Left lobe of liver (tissue), 2 donors: ENCODE measurements around the gene FRMD1. TPM values are rescaled to one million over a fixed set of nuclear protein-coding genes. Genes with fewer than 3 reads are reported as not detected.

Source experiments
- ATAC-seq: fragments of 200-7000 bp; cut with Tn5 transposase; one replicate; pipeline ENCODE4 v1.9.1; 2020; ENCODE audit warnings: mild to moderate bottlenecking, moderate library complexity
- DNase-seq: peaks from one replicate; pipeline ENCODE4 v3.0.0-alpha.2; 2020; ENCODE audit warnings: low spot score
- total RNA-seq: library from RNA; stranded (reverse); gene quantifications from one replicate; pipeline ENCODE4 v1.2.1, GENCODE V29; 2021
- donor health status: DM: no; HTN: no; CAD: no; lungs with moderate emphysema.
- donor health status: DM: no; HTN: yes; CAD: no.

FRMD1 gene
- total RNA-seq, 1 donor from 2014 or later = 0.10 TPM

DNA sequence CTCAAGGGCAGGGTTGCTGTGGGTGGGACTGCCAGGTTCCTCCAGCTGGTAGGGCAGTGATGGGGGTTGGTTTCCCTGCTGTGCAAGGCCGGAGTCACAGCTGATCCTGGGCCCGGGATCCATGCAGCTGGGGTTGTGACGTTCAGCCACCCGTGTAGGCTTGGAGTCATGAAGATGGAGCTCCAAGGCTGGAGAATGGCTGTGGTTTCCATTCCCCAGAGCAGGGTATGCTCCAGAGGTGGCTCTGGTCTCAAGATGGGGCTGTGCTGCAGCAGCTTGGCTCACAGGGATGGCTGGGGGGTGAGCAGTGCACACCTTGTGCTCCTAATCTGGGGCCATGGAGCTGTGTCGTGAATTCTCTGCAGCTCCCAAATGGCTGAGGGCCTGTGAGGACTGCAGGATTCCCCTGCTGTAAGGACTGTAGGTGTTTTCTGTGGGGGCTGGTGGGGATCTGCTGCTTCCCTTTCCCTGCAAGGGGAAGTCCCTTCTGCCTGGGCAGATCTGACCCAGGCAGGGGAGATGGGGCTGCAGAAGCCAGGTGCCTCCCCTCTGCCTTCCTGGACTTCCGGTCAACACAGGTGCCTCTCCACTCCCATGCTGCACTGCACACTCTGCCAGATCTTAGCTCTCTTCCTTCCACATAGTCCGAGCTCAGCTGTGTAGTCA, 65.6 kb downstream of the FRMD1 start:
- peak; percentile 32 for DNase-seq
- no peak for ATAC-seq

DNA sequence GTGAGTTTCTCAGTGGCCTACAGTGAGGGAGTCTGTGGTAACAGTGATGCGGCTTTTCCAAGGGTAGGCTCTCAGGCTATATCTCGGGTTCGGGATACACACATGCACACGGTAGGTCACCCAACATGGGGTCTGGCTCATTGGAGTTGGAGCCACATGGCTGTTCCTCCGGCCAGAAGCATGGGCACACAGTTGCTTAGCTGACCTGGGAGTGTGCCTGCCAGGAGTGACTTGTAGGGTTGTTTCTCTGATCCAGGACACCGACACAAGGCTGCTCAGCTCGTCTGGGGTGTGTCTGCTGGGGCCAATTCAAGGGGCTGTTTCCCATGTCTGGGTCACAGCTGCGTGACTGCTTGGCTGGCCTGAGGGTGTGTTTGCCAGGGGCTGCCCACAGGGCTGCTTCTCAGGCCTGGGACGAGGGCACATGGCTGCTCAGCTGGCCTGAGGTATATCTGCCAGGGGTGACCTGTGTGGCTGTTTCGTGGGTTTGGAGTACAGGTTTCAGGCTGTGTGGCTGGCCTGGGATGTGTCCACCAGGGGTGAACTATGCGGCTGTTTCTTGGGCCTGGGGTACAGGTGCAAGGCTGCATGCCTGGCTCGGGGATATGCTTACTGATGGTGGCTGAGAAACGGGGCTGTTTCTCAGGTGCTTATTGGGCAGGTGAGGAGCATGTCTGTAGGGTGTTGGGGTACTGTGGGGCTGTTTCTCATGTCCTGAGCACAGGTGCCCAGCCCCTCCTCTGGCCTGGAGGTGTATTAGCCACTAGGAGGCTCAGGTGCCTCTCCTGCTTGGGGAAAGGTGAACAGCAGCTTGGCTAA, 66.4 kb downstream of the FRMD1 start:
- ATAC-seq = no peak
- DNase-seq = no peak

GRCh38 chr6:168011291-168011690, 67.7 kb downstream of the FRMD1 start:
- ATAC-seq = no peak
- DNase-seq = no peak

- ATAC-seq (no peak), DNase-seq (no peak)
Observed at GRCh38 chr6:168009331-168009730, 69.7 kb downstream of the FRMD1 start.

- DNase-seq (no peak), ATAC-seq (no peak)
Observed at GRCh38 chr6:168007592-168008338, 71.2 kb downstream of the FRMD1 start.

DNA sequence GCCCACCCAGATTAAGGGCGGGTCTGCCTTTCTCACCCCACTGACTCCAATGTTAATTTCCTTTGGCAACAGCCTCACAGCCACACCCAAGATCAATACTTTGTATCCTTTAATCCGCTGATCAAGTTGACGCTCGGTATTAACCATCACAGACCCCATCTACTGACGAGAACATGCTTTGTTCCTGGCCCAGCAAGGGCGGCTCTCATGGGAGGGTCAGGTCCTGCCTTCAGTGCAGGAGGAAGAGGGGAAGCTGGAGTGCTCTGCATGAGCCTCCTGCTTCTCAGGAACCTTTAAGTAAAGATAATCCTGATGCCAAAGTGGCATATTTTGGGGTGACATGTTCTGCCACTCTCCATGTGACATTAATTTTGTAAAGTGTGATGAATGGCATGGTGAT, 73.2 kb downstream of the FRMD1 start:
- no peak for ATAC-seq
- no peak for DNase-seq

GRCh38 chr6:168004945-168005344, 74.1 kb downstream of the FRMD1 start:
- ATAC-seq = no peak

DNA sequence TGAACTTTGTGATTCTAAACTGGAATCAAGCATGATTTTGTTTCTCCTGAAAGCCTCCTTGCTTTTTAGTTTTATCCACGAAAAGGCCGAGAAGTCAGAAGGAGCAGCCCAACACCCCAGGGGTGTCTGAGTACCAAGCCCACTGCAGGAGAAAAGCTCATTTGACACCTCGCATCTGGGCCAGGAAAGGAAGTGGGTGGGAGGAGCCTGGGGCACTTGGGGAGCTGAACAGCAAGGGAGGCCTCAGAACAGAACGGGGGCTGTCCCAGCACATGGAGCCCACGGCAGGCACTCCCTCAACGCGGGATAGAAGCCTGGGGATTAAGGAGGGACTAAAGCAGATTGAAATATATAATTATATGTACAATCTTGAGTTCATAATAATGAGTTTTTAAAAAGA, 75.0 kb downstream of the FRMD1 start:
- no peak for DNase-seq
- ATAC-seq = no peak

More at GRCh38 chr6:168004945-168005344, 74.1 kb downstream of the FRMD1 start:
- no peak for DNase-seq

Other genes starting within 250 kb of the FRMD1 start
- gene KIF25, start 81.5 kb downstream of the FRMD1 start, total RNA-seq = 0.43 TPM
- 1.5 TPM for gene DACT2, start 240.6 kb upstream of the FRMD1 start, total RNA-seq